K562 (cell line): ENCODE measurements around the gene HARS2. TPM values are rescaled to one million over a fixed set of nuclear protein-coding genes. Genes with fewer than 3 reads are reported as not detected.

Experiments used
- EWSR1 ChIP-seq: fragments of 450-650 bp; IDR thresholded peaks from 2 replicates; pipeline ENCODE4 v1.6.1; 2018; ENCODE audit warnings: borderline replicate concordance, mild to moderate bottlenecking, low read depth, moderate library complexity; ENCODE audit not compliant: partially characterized antibody
- PHF20 ChIP-seq: fragments of 450-650 bp; IDR thresholded peaks from 2 replicates; pipeline ENCODE4 v1.6.1; 2018; ENCODE audit not compliant: partially characterized antibody
- PTTG1 ChIP-seq: fragments of 450-650 bp; IDR thresholded peaks from 2 replicates; pipeline ENCODE4 v1.6.1; 2016; ENCODE audit warnings: low read depth, mild to moderate bottlenecking, missing genetic modification characterization, missing compliant biosample characterization
- RUNX1 ChIP-seq: sonication (generic); IDR thresholded peaks from 2 replicates; pipeline ENCODE4 v1.6.1; 2016; ENCODE audit warnings: antibody characterized with exemption, low read depth
- SETDB1 ChIP-seq: IDR thresholded peaks from one replicate; pipeline ENCODE4 v1.6.1; 2012; ENCODE audit warnings: low read length, control low read depth, inconsistent platforms
- SLC30A9 ChIP-seq: fragments of 250-450 bp; sonication (Bioruptor Pico); IDR thresholded peaks from 2 replicates; pipeline ENCODE4 v1.8.0; 2022; ENCODE audit warnings: mild to moderate bottlenecking, moderate library complexity
- U2AF2 ChIP-seq: fragments of 200-400 bp; formaldehyde crosslinking; optimal IDR thresholded peaks from 2 replicates; pipeline ENCODE3; 2017; ENCODE audit warnings: low read depth, mild to moderate bottlenecking, low read length
- ZBTB34 ChIP-seq: fragments of 250-450 bp; sonication (Bioruptor Pico); IDR thresholded peaks from 2 replicates; pipeline ENCODE4 v1.8.0; 2021; ENCODE audit warnings: mild to moderate bottlenecking, moderate library complexity
- ZNF24 ChIP-seq: fragments of 450-650 bp; IDR thresholded peaks from 2 replicates; pipeline ENCODE4 v1.6.1; 2016
- ZNF347 ChIP-seq: fragments of 450-650 bp; formaldehyde crosslinking; IDR thresholded peaks from 2 replicates; pipeline ENCODE4 v1.4.0; 2020; ENCODE audit warnings: low read depth, mild to moderate bottlenecking, moderate library complexity
- ZNF444 ChIP-seq: fragments of 250-450 bp; sonication (Bioruptor Pico); IDR thresholded peaks from 2 replicates; pipeline ENCODE4 v1.4.0; 2020; ENCODE audit warnings: mild to moderate bottlenecking, moderate library complexity
- polyA plus RNA-seq, 8 experiments: library from polyadenylated mRNA; depleted of rRNA in 4 of 8; stranded (reverse) in 5 of 8; unstranded in 3 of 8; fragments of >200 nt; fragmentation: Nextera tagmentation in 2 of 8; fragmentation: Illumina TruSeq in 1 of 8; extraction: Ambion mirVana in 2 of 8; extraction: Trizol in 1 of 8; gene quantifications; 2 replicates each; pipeline versions ENCODE4 v1.2.1 to v1.2.3, GENCODE V29; 2011 to 2014; ENCODE audit warnings: inconsistent platforms in 1 of 8, missing spikeins in 1 of 8
- total RNA-seq, 7 experiments: library from RNA; depleted of rRNA in 6 of 7; stranded (reverse); fragments of >200 nt in 6 of 7; fragmentation: Illumina TruSeq in 2 of 7; extraction: Trizol in 2 of 7; gene quantifications; 2 replicates each; pipeline versions ENCODE4 v1.2.1 to v1.2.3, GENCODE V29; 2011 to 2021; ENCODE audit warnings: low replicate concordance in 1 of 7
- TF ChIP-seq, protein P1 (sequence below): fragments of 200-600 bp; sonication (generic); IDR thresholded peaks from one replicate; pipeline ENCODE4 v1.6.1; 2012; ENCODE audit warnings: mild to moderate bottlenecking, low read depth, low read length, inconsistent platforms
- TF ChIP-seq, protein P2 (sequence below): fragments of 450-650 bp; IDR thresholded peaks from 2 replicates; pipeline ENCODE4 v1.6.1; 2016; ENCODE audit warnings: mild to moderate bottlenecking

HARS2 gene
- total and polyA plus RNA-seq, 9 of the 15 experiments (the other 6 are each of a cell fraction or from before 2014, with no cell fraction given): 8.5 to 41.6 (median 27.1) TPM

- TF ChIP-seq, protein P1, sequence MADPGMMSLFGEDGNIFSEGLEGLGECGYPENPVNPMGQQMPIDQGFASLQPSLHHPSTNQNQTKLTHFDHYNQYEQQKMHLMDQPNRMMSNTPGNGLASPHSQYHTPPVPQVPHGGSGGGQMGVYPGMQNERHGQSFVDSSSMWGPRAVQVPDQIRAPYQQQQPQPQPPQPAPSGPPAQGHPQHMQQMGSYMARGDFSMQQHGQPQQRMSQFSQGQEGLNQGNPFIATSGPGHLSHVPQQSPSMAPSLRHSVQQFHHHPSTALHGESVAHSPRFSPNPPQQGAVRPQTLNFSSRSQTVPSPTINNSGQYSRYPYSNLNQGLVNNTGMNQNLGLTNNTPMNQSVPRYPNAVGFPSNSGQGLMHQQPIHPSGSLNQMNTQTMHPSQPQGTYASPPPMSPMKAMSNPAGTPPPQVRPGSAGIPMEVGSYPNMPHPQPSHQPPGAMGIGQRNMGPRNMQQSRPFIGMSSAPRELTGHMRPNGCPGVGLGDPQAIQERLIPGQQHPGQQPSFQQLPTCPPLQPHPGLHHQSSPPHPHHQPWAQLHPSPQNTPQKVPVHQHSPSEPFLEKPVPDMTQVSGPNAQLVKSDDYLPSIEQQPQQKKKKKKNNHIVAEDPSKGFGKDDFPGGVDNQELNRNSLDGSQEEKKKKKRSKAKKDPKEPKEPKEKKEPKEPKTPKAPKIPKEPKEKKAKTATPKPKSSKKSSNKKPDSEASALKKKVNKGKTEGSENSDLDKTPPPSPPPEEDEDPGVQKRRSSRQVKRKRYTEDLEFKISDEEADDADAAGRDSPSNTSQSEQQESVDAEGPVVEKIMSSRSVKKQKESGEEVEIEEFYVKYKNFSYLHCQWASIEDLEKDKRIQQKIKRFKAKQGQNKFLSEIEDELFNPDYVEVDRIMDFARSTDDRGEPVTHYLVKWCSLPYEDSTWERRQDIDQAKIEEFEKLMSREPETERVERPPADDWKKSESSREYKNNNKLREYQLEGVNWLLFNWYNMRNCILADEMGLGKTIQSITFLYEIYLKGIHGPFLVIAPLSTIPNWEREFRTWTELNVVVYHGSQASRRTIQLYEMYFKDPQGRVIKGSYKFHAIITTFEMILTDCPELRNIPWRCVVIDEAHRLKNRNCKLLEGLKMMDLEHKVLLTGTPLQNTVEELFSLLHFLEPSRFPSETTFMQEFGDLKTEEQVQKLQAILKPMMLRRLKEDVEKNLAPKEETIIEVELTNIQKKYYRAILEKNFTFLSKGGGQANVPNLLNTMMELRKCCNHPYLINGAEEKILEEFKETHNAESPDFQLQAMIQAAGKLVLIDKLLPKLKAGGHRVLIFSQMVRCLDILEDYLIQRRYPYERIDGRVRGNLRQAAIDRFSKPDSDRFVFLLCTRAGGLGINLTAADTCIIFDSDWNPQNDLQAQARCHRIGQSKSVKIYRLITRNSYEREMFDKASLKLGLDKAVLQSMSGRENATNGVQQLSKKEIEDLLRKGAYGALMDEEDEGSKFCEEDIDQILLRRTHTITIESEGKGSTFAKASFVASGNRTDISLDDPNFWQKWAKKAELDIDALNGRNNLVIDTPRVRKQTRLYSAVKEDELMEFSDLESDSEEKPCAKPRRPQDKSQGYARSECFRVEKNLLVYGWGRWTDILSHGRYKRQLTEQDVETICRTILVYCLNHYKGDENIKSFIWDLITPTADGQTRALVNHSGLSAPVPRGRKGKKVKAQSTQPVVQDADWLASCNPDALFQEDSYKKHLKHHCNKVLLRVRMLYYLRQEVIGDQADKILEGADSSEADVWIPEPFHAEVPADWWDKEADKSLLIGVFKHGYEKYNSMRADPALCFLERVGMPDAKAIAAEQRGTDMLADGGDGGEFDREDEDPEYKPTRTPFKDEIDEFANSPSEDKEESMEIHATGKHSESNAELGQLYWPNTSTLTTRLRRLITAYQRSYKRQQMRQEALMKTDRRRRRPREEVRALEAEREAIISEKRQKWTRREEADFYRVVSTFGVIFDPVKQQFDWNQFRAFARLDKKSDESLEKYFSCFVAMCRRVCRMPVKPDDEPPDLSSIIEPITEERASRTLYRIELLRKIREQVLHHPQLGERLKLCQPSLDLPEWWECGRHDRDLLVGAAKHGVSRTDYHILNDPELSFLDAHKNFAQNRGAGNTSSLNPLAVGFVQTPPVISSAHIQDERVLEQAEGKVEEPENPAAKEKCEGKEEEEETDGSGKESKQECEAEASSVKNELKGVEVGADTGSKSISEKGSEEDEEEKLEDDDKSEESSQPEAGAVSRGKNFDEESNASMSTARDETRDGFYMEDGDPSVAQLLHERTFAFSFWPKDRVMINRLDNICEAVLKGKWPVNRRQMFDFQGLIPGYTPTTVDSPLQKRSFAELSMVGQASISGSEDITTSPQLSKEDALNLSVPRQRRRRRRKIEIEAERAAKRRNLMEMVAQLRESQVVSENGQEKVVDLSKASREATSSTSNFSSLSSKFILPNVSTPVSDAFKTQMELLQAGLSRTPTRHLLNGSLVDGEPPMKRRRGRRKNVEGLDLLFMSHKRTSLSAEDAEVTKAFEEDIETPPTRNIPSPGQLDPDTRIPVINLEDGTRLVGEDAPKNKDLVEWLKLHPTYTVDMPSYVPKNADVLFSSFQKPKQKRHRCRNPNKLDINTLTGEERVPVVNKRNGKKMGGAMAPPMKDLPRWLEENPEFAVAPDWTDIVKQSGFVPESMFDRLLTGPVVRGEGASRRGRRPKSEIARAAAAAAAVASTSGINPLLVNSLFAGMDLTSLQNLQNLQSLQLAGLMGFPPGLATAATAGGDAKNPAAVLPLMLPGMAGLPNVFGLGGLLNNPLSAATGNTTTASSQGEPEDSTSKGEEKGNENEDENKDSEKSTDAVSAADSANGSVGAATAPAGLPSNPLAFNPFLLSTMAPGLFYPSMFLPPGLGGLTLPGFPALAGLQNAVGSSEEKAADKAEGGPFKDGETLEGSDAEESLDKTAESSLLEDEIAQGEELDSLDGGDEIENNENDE: no peak
- TF ChIP-seq PHF20: peak; percentile 49
- TF ChIP-seq U2AF2: no peak
- TF ChIP-seq, protein P2, sequence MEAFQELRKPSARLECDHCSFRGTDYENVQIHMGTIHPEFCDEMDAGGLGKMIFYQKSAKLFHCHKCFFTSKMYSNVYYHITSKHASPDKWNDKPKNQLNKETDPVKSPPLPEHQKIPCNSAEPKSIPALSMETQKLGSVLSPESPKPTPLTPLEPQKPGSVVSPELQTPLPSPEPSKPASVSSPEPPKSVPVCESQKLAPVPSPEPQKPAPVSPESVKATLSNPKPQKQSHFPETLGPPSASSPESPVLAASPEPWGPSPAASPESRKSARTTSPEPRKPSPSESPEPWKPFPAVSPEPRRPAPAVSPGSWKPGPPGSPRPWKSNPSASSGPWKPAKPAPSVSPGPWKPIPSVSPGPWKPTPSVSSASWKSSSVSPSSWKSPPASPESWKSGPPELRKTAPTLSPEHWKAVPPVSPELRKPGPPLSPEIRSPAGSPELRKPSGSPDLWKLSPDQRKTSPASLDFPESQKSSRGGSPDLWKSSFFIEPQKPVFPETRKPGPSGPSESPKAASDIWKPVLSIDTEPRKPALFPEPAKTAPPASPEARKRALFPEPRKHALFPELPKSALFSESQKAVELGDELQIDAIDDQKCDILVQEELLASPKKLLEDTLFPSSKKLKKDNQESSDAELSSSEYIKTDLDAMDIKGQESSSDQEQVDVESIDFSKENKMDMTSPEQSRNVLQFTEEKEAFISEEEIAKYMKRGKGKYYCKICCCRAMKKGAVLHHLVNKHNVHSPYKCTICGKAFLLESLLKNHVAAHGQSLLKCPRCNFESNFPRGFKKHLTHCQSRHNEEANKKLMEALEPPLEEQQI: peak; percentile 75; the same call in 1 of the 2 replicates
- no peak for TF ChIP-seq EWSR1
- TF ChIP-seq SLC30A9: no peak
- no peak for TF ChIP-seq ZNF444 (CRISPR knock-in tag)
- TF ChIP-seq SETDB1: peak; percentile 58
- TF ChIP-seq ZBTB34 (CRISPR knock-in tag): no peak
- no peak for TF ChIP-seq RUNX1
- TF ChIP-seq ZNF347: no peak
- TF ChIP-seq ZNF24: peak; percentile 31; the same call in 1 of the 2 replicates
- no peak for TF ChIP-seq PTTG1 (tag)
Observed at GRCh38 chr5:140725799-140726471, 34.7 kb downstream of the HARS2 start (continued).
